GM12878 (cell line): ENCODE data around the gene CAMKK2. TPM values are rescaled to one million over a fixed set of nuclear protein-coding genes. Genes with fewer than 3 reads are reported as not detected.

Experiments
- ATAC-seq: fragments of 200-7000 bp; cut with Tn5 transposase; 3 replicates; pipeline ENCODE4 v1.9.1; 2020; ENCODE audit warnings: mild to moderate bottlenecking, moderate library complexity
- BruUV-seq: library from RNA; stranded (reverse); fragments of 400-500 nt; replicated peaks from 2 replicates; lab custom pipeline; 2021; lab: Mats Ljungman, UMichigan
- CTCF ChIA-PET: fragments of 300-600 bp; sonication (Branson Sonifier 250); formaldehyde crosslinking; extraction: SDS; loops from one replicate; lab custom pipeline; 2021; ENCODE audit warnings: inconsistent platforms; lab: Yijun Ruan, JAX
- POLR2A ChIA-PET: fragments of 350-600 bp; formaldehyde crosslinking; extraction: SDS; loops from one replicate; lab custom pipeline; 2021; ENCODE audit warnings: inconsistent platforms; lab: Charles Lee
- RAD21 ChIA-PET: fragments of 300-600 bp; sonication (Branson Sonifier 250); formaldehyde crosslinking; loops from one replicate; lab custom pipeline; 2023; ENCODE audit warnings: antibody characterized with exemption; ENCODE audit not compliant: unreplicated experiment; lab: Charles Lee
- SMC1A ChIA-PET: fragments of 300-600 bp; sonication (Branson Sonifier 250); formaldehyde crosslinking; loops from one replicate; lab custom pipeline; 2023; ENCODE audit not compliant: unreplicated experiment, uncharacterized antibody; lab: Charles Lee
- DNase-seq: peaks from one replicate; pipeline ENCODE4 v3.0.0-alpha.2; 2011; ENCODE audit warnings: low read depth, low spot score
- FAIRE-seq: peaks from 3 replicates; lab custom pipeline; 2011; peaks lifted over from hg19 to GRCh38; lab: Jason Lieb, UNC
- H2AFZ ChIP-seq: 2 replicates; pipeline ENCODE4 v1.6.0; 2011; ENCODE audit warnings: low read depth, low read length, control low read depth; ENCODE audit not compliant: control insufficient read depth
- H3K27ac ChIP-seq: 2 replicates; pipeline ENCODE4 v1.5.1; 2011; ENCODE audit warnings: control low read depth; ENCODE audit not compliant: control insufficient read depth, insufficient read depth
- H3K27me3 ChIP-seq, 2 experiments: replicated peaks in 1 of 2; 2 replicates each; pipeline versions ENCODE4 v1.6.0 to v1.6.1; 2011; ENCODE audit warnings: low read length in 1 of 2; ENCODE audit not compliant: control insufficient read depth in 2 of 2, insufficient read depth in 2 of 2
- H3K36me3 ChIP-seq, 2 experiments: 2 replicates each; pipeline ENCODE4 v1.5.1; 2011; ENCODE audit warnings: low read length in 1 of 2; ENCODE audit not compliant: control insufficient read depth in 2 of 2, insufficient read depth in 2 of 2
- H3K4me1 ChIP-seq: 2 replicates; pipeline ENCODE4 v1.6.1; 2011; ENCODE audit warnings: mild to moderate bottlenecking, low read length, moderate library complexity, mixed read lengths; ENCODE audit not compliant: control insufficient read depth, insufficient read depth
- H3K4me2 ChIP-seq: 2 replicates; pipeline ENCODE4 v1.6.0; 2011; ENCODE audit warnings: control low read depth; ENCODE audit not compliant: control insufficient read depth, insufficient read depth
- H3K4me3 ChIP-seq: fragments of 200-600 bp; sonication (generic); 2 replicates; pipeline ENCODE4 v1.5.1; 2016
- H3K79me2 ChIP-seq: 2 replicates; pipeline ENCODE4 v1.6.0; 2011; ENCODE audit warnings: low read length; ENCODE audit not compliant: control insufficient read depth, insufficient read depth
- H3K9ac ChIP-seq: 2 replicates; pipeline ENCODE4 v1.8.0; 2011; ENCODE audit warnings: low read length, control low read depth, mixed read lengths; ENCODE audit not compliant: control insufficient read depth, insufficient read depth
- H3K9me3 ChIP-seq: replicated peaks from 3 replicates; pipeline ENCODE4 v1.5.1; 2011; ENCODE audit warnings: mild to moderate bottlenecking, low read length; ENCODE audit not compliant: control insufficient read depth, insufficient read depth
- H4K20me1 ChIP-seq: 2 replicates; pipeline ENCODE4 v1.6.0; 2011; ENCODE audit not compliant: control insufficient read depth, insufficient read depth
- ATF3 ChIP-seq: IDR thresholded peaks from 2 replicates; pipeline ENCODE4 v1.6.1; 2011; ENCODE audit warnings: low read depth, mild to moderate bottlenecking, low read length, moderate library complexity, borderline replicate concordance; ENCODE audit errors: extremely low read depth
- ESRRA ChIP-seq: IDR thresholded peaks from 2 replicates; pipeline ENCODE4 v1.6.1; 2012; ENCODE audit warnings: mild to moderate bottlenecking, low read length, improper control_type of control experiment
- LARP7 ChIP-seq: fragments of 450-650 bp; IDR thresholded peaks from 2 replicates; pipeline ENCODE4 v1.6.1; 2017; ENCODE audit warnings: mild to moderate bottlenecking
- MXI1 ChIP-seq: fragments of 150-350 bp; IDR thresholded peaks from 2 replicates; pipeline ENCODE4 v1.6.1; 2011; ENCODE audit warnings: low read depth, mild to moderate bottlenecking, inconsistent platforms, low read length, improper control_type of control experiment
- NFXL1 ChIP-seq: fragments of 450-650 bp; IDR thresholded peaks from 2 replicates; pipeline ENCODE4 v1.6.1; 2017; ENCODE audit warnings: antibody characterized with exemption, mild to moderate bottlenecking, borderline replicate concordance
- PBX3 ChIP-seq: IDR thresholded peaks from 2 replicates; pipeline ENCODE4 v1.6.1; 2011; ENCODE audit warnings: mild to moderate bottlenecking, low read depth, low read length, moderate library complexity; ENCODE audit not compliant: insufficient replicate concordance
- PRDM15 ChIP-seq: fragments of 450-650 bp; formaldehyde crosslinking; IDR thresholded peaks from 2 replicates; pipeline ENCODE4 v1.4.0; 2020; ENCODE audit warnings: mild to moderate bottlenecking, moderate library complexity
- RAD51 ChIP-seq: fragments of 450-650 bp; IDR thresholded peaks from 2 replicates; pipeline ENCODE4 v1.6.1; 2016; ENCODE audit warnings: moderate library complexity, mild to moderate bottlenecking, inconsistent platforms
- SIN3A ChIP-seq: IDR thresholded peaks from 2 replicates; pipeline ENCODE4 v1.6.1; 2012; ENCODE audit warnings: low read depth, low read length, improper control_type of control experiment
- SREBF2 ChIP-seq: IDR thresholded peaks from 2 replicates; pipeline ENCODE4 v1.6.1; 2012; ENCODE audit warnings: mild to moderate bottlenecking, low read length
- TBL1XR1 ChIP-seq: IDR thresholded peaks from 2 replicates; pipeline ENCODE4 v1.6.1; 2012; ENCODE audit warnings: low read depth, low read length, improper control_type of control experiment
- USF2 ChIP-seq: IDR thresholded peaks from 2 replicates; pipeline ENCODE4 v1.6.1; 2011; ENCODE audit warnings: low read depth, low read length, improper control_type of control experiment, borderline replicate concordance
- WRNIP1 ChIP-seq: IDR thresholded peaks from 2 replicates; pipeline ENCODE4 v1.6.1; 2011; ENCODE audit warnings: low read depth, low read length, improper control_type of control experiment, borderline replicate concordance
- WGBS: methylation state at CpG from one replicate; pipeline ENCODE4 v1.1.6; 2016; ENCODE audit warnings: low lambda C conversion rate; ENCODE audit not compliant: insufficient replicate concordance, insufficient coverage; ENCODE audit errors: missing lambda C conversion rate; 5-methylcytosine and 5-hydroxymethylcytosine counted together
- in situ Hi-C: fragments of 300-500 bp; cut with MboI; formaldehyde crosslinking; loops from 9 replicates; pipeline ENCODE4 v1.14.3; 2018; ENCODE audit warnings: mixed read lengths
- intact Hi-C: fragments of 100-400 bp; cut with micrococcal nuclease; formaldehyde crosslinking; loops from one replicate; pipeline ENCODE4 v1.14.2; 2022; ENCODE audit not compliant: unreplicated experiment
- polyA plus RNA-seq, 11 experiments: library from polyadenylated mRNA; depleted of rRNA in 4 of 11; unstranded in 6 of 11; stranded (reverse) in 5 of 11; fragments of >200 nt; fragmentation: Nextera tagmentation in 4 of 11; fragmentation: Illumina TruSeq in 1 of 11; extraction: Ambion mirVana in 4 of 11; extraction: Trizol in 1 of 11; gene quantifications; 1 replicate in 1 of 11; 2 replicates in 10 of 11; pipeline versions ENCODE4 v1.2.1 to v1.2.3, GENCODE V29; 2011 to 2016; ENCODE audit warnings: inconsistent platforms in 2 of 11, missing spikeins in 2 of 11, low read depth in 1 of 11
- total RNA-seq, 4 experiments: library from RNA; depleted of rRNA in 3 of 4; stranded (reverse); fragments of >200 nt in 3 of 4; fragmentation: Illumina TruSeq in 1 of 4; extraction: Trizol in 1 of 4; gene quantifications; 2 replicates each; pipeline versions ENCODE4 v1.2.1 to v1.2.3, GENCODE V29; 2013 to 2021

Gene CAMKK2
- total and polyA plus RNA-seq, 10 of the 15 experiments (the other 5 are each of a cell fraction or from before 2014, with no cell fraction given): 5.2 to 40.6 (median 26.6) TPM

GRCh38 chr12:121285856-121286255 lies 10.7 kb downstream of the CAMKK2 start:
- no peak for ATAC-seq
- Histone ChIP-seq H3K27me3 (no peaks in the 10 kb centered on the region), H3K9ac (no peak overlapping the region), H3K4me3 (no peak overlapping the region), H3K4me2 (no peak overlapping the region), H3K27ac (no peak overlapping the region), H2AFZ (no peak overlapping the region), H3K9me3 (no peaks in the 10 kb centered on the region), H3K4me1 (peaks cover 9% of the 10 kb centered on the region), H3K79me2 (peaks cover 5% of the 10 kb centered on the region), H3K36me3 (peaks cover 0 to 12% of the 10 kb centered on the region in 2 experiments; a peak in 2 of 4 replicates), H4K20me1 (no peaks in the 10 kb centered on the region)
- SMC1A ChIA-PET: interaction anchor here (0.7 to 1.8 kb wide), 4 partner anchors 10 to 1114 kb away, joined by 3 to 5 read pairs (median 3); no protein-coding TSS in a partner anchor
- 50% methylated on average over 1 of the region's 1 CpG for WGBS
- POLR2A ChIA-PET: interaction anchor here (0.5 to 1.8 kb wide), 4 partner anchors 9 to 96 kb away, joined by 3 to 9 read pairs (median 4); no protein-coding TSS in a partner anchor
- CTCF ChIA-PET: interaction anchor here (0.7 to 1.2 kb wide), 4 partner anchors 8 to 481 kb away, joined by 3 to 4 read pairs (median 3); no protein-coding TSS in a partner anchor
- FAIRE-seq: no peak
- in situ Hi-C loops: no loop called here
- intact Hi-C loops: no loop called here
- RAD21 ChIA-PET: interaction anchor here (0.6 to 1.2 kb wide), 4 partner anchors 8 to 275 kb away, joined by 3 read pairs; no protein-coding TSS in a partner anchor
- BruUV-seq: no TSS peak
- no peak for TF ChIP-seq SREBF2
- no peak for TF ChIP-seq USF2
- no peak for TF ChIP-seq MXI1
- TF ChIP-seq PBX3: no peak
- no peak for TF ChIP-seq TBL1XR1
- TF ChIP-seq RAD51: no peak
- TF ChIP-seq WRNIP1: no peak
- no peak for TF ChIP-seq LARP7
- TF ChIP-seq ESRRA: no peak
- no peak for TF ChIP-seq SIN3A
- TF ChIP-seq PRDM15 (CRISPR knock-in tag): no peak
- TF ChIP-seq NFXL1: no peak
- no peak for TF ChIP-seq ATF3
- no peak for DNase-seq
